NCI-H526 treated with DMSO at 0.1 percent for 48 hours (cell line): Measurements from ENCODE around the gene TNFAIP8L3.

ENCODE experiments used
- DNase-seq: peaks from one replicate; lab custom pipeline; 2025; lab: John Stamatoyannopoulos, UW

TNFAIP8L3 gene

DNA sequence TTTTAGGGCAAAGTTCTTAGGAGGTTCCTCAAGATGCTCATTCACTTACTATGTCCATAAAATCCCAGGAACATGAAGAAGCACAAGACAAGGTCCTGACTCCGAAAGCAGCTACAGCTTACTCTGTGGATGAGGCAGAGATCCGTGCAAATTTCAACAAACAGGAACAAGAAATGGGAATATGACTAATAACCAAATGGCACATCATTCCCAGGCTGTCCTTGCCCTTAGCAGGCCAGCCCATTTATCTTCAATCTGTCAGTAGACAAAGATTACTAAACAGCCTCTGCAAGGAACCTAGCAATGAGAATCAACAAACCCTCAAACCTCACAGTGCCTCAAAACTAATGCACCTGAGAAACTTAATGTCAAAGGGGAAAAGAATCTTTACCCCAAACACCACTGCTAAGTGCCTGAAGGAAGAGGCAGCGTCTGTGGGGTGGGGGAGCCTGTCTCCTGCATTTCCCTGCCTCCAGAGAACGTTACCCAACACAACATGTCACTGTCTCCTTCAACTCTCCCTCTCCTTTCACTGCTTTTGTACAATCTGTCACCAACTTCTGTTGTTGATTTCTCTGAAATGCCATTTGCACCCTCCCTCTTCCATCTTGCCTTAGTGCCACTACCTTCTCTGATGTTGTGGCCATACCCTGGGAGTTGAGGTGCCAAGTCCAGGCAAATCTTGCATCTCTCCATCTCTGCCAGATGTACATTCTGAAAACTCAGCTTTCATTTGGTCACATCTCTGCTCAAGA lies 4.8 kb downstream of the TNFAIP8L3 start:
- DNase-seq, result no peak

DNA sequence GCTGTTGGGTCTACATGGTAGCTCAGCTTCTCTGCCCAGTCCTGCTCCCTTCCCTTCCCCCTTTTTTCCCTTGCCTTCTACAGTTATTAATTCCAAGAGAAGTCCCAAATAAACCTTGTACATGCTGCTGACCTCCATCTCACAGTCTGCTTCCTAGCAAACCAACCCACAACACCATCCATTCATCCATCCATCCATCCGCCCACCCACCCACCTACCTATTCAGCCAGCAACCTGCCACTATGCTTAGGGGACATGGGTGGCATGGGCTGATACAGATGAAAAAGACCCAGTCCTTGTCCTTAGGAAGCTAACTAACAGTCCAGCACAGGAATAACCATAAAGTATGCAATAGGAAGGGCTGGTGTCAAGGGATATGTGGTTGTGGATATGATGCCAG lies 5.7 kb downstream of the TNFAIP8L3 start:
- DNase-seq, result no peak

GRCh38 chr15:51088585-51088984 lies 6.1 kb downstream of the TNFAIP8L3 start:
- DNase-seq, result no peak

GRCh38 chr15:51087513-51087912 lies 7.2 kb downstream of the TNFAIP8L3 start:
- no peak for DNase-seq

- no peak for DNase-seq
These were observed 8.3 kb downstream of the TNFAIP8L3 start for GRCh38 chr15:51086409-51086808.

DNA sequence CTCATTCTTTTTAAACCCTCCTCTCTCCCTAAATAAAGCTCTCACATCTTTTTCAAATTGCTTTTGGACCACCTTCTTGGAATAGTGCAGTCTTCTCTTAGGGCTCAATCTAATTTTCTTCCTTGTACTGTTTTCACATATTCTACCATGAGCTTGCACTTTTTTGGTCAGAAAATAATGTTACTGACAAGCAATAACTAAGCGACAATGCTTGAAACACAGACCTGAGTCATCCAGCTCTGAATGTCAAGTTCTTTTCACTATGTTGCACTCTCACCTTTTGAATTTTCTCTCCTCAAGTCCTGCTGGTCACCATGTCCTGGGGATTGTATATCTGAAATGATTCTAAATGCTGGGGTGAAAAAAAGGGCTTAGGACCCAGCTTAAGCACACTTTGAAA lies 8.9 kb downstream of the TNFAIP8L3 start:
- no peak for DNase-seq

GRCh38 chr15:51083641-51084166 lies 11.0 kb downstream of the TNFAIP8L3 start:
- peak; percentile 24 for DNase-seq

- no peak for DNase-seq
These were observed 12.5 kb downstream of the TNFAIP8L3 start for GRCh38 chr15:51082246-51082645.

- DNase-seq, result no peak
These were observed 14.4 kb downstream of the TNFAIP8L3 start for GRCh38 chr15:51080286-51080685.

GRCh38 chr15:51079226-51079625 lies 15.5 kb downstream of the TNFAIP8L3 start:
- DNase-seq, result no peak

- DNase-seq, result no peak
These were observed 17.2 kb downstream of the TNFAIP8L3 start for GRCh38 chr15:51077221-51078153.

GRCh38 chr15:51076524-51077220 lies 18.0 kb downstream of the TNFAIP8L3 start:
- DNase-seq, result no peak

DNA sequence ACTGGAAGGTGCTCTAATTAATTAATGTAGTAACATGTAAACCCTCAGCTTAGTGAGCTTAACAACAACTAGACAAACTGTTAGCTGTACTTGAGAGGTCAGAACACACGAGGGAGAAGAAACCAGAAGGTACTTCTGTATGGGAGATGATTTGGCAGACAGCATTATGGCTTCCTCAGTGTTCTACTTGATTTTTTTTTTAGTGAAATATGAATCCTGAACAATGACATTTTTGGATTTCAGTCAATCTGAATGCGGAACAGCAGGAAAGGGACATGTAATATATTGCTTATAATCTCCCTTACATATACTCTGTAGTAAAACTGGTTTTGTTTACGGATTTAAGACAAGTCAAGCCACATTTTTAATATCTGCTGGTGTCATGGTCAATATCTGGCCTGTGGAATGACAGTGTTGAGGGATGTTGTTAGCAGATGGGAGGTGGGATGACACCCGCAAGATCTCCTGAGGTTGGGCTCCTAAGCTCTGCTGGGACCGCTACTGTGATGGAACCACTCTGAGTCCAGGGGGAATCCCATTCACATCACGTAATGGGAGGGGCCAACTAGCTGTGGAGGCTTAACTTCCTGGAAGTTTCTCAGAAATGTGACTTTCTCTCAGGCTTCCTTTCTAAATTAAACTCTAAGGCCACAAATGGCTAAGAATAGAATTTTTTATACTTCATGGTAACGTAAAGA lies 18.7 kb downstream of the TNFAIP8L3 start:
- DNase-seq, result no peak

- DNase-seq, result no peak
These were observed 19.3 kb downstream of the TNFAIP8L3 start for GRCh38 chr15:51075364-51075763.

DNA sequence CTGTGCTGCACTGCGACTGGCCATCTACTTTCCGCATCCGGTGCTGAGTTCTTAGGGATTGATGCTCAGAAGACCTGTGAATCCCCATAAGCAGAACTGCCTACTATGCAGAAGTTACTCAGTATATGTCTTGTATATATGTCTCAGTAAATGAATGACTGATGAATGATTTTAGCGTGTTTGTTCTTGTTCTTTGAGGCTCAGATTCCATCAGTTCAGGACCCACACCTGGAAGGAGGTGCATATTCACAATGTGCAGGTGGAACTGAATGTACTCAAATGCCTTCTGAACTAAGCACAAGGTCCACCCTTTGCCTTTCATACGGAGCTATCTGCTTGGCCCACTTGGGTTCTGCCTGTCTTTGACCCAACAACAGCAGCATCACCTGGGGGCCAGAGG lies 19.8 kb downstream of the TNFAIP8L3 start:
- no peak for DNase-seq

DNA sequence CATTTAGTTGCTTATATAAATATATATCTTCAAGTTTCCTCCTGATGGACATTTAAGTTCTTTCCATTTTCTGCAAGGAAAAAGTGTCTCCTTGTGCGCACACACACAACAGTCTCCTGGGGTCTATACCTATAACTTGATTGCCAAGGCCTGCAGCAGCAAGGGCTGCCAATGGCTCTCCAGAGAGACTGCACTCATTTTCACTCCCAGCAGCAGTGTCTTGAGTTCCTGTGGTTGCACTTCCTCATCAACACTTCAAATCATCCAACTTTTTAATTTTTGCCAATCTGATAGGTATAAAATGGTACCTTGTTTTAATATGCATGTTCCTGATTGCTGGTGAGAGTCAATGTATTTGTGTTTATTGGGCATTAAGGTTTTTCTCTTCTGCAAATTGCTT lies 23.1 kb downstream of the TNFAIP8L3 start:
- no peak for DNase-seq

GRCh38 chr15:51069983-51070382 lies 24.7 kb downstream of the TNFAIP8L3 start:
- no peak for DNase-seq

DNA sequence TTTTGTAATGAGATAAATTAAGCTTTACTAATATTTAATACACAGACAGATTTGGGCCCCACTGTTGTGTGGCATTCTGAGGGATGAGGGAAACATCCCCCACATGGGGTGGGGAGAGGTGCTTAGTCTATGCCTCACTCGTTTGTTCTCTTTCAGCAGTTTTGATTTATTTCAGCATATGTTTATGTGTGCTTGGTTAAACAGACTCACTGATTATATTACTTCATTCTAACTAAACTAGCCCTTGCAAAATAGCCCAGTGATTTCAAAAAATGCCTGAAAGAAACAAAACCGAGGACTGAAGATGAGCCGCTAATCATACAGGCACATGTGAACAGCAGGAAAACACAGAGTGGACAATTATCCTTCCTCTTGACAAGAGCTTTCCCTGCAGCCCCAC lies 27.2 kb downstream of the TNFAIP8L3 start:
- DNase-seq, result no peak

DNA sequence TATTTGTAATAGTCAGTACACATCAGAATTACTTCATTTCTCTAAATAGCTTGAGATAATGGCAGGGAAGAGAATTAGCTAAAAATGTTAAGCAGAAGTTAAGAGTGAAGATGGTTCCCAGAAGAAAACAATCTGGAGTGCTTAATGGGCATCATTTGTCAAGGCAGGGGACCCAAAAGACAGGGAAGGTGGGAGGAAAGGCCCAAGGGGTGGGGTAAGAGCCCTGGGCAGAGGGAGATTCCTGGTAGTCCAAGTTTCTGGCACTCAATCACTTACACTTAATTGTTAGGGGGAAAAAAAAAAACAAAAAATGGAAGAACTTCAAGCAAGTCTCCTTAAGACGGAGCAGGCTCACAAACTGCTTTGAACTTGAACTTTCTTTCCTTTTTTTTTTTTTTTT lies 28.9 kb downstream of the TNFAIP8L3 start:
- DNase-seq, result no peak

DNA sequence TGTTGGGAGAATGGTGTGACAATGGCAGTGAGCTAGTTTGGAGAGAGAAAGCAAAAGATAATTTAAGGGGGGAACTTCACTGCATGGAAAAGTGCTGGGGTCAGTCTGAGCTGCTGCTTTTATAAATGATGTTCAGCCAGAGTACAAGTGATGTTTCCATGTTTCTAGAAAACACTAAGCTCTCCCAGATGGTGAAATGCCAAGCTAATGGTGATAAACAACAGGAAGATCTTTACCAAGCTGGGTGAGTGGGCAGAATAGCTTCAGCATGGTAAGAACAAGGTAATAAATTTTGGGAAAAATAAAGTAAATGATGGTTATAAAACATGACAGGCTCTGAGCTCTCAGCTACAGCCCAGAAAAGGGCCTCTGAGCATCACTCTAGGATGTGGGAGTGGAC lies 29.4 kb downstream of the TNFAIP8L3 start:
- DNase-seq, result no peak

DNA sequence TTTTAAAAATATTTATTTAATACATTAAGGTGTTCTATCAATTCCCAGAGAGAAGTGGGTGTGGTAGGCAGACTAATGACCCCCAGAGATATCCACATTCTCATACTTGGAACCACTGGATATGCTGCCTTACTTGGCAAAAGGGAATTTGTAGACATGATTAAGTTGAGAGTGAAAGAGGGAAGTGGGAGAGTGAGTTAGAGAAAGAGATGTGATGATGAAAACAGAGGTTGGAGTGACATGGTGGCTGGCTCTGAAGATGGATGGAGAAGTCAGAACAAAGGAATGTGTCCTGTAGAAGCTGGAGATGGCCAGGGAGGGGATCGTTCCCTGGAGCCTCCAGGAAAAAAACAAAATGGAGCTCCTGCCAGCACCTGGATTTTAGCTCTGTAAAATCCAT lies 32.0 kb downstream of the TNFAIP8L3 start:
- no peak for DNase-seq
